ENCODE measurements around the gene ADGB.
"Not testable (repeated sequence)": the region's sequence is repeated elsewhere in the genome, so short reads cannot be mapped to it uniquely, and the experiment has no call there.

The ADGB gene

DNA sequence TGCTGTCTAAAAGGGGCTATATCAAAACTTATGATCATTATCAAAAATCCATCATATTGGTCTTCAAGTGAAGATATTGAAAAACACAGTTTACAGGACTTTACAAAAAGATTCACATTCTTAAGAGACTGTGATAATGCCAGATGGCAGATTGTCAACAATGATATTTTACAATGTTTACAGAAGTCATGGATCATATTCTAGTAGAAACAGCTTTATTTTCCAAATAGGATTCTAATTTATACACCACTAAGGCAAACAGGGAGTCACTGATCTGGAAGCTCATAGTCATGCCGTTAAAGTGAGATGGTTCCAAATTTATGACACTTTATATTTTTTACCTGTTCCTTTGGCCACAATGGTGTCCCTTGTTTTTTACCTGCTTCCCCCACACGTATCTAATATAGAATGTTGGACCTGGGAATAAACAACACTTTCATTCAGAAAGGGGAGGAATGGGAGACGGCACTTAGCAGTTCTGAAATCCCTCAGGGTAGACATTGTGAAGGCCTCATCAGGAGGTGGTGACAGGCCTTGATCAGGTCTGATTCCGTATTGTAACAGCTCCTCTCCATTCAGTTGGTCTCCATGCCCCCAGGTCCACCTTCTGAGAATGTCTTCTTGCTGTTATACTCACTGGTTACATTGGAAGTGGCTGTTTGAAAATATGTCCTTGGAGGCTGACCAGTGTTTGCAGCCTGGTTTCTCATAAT, 228.6 kb downstream of the ADGB start:
- DNase-seq = no peak

DNA sequence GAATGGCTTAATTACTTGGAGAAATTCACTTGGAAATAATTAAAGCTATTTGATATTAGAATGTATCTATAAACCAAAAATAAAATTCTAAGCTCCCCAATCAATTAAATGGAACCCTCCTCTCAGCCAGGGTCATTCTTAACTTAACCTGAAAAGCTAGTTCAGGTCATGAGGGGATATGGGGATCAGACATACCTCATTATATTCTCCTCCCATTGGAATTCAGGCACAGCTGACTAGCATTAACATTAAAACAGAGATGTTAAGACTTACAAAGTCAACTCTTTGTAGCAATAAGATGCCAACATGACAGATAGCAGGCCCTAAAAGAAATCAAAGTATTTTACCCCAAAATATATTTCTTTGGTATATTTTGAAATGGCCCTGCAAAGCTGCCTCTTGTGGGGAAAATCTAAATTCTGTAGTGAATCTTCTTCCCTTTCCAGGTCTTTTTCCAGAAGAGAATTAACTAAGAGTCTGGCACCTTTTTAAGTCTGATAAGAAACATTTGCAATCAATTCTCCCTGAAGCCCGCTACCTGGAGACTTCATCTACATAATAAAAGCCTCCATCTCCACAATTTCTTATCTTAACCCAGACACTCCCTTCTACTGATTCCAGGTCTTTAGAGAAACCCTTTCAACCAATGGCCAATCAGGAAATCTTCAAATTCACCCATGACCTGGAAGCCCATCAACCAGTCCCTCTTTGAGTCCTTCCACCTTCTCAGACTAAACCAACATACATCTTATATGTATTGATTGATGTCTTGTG, 231.2 kb downstream of the ADGB start:
- DNase-seq = no peak

DNA sequence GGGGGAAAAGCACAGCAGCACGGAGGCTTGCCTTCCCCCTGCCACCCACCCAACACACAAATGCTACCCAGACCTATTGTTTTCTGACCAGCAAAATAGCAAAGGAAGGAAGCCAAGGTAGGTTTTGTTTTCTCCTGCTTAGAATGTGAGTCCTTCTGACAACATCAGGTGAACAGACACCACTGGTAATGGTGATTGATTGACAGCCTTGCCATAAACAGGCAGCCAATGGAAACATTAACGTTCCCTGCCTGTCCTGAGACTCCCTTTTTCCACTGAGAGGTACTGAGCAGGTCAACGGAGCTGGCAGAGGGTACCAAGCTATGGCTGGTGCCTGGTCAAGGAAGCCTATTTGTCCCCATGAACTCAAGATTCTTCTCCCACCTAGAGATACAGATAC, 234.4 kb downstream of the ADGB start:
- no peak for DNase-seq

DNA sequence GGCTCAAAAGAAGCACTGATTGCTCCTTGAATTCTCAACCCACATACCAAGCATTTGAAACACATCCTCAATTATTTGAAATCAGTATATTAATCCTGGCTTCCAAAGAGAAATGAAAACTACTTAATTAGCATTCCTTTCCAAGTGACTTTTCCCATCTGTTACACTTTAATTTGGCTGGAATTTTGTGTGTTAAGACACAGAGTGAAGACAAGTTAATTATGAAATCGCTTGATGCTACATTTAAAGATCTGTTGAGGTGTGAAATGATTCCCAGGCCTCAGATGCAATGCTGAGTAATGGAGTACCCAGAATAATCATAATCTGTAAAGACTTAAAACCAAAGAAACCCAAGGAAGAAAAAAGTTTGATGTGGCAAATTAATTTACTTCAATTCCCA, 241.4 kb downstream of the ADGB start:
- DNase-seq = no peak

DNA sequence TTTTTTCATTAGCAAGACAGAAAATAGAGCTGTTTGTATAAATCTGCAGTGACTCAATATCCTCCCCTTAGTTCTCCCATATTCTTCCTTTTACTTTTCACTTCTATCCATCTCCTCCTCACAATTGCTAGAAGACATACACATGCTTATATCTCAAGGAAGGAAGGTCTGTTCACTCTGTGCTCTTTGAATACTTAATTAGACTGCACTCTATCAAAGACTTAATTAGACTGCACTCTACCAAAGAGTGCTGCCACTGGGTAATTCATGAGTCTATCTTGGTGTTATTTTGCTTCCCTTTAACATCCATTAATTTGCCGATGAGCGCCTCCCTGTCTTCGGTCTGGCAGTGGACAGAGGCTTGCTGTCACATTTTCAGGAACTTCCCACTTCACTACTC, 241.9 kb downstream of the ADGB start:
- DNase-seq = no peak

DNA sequence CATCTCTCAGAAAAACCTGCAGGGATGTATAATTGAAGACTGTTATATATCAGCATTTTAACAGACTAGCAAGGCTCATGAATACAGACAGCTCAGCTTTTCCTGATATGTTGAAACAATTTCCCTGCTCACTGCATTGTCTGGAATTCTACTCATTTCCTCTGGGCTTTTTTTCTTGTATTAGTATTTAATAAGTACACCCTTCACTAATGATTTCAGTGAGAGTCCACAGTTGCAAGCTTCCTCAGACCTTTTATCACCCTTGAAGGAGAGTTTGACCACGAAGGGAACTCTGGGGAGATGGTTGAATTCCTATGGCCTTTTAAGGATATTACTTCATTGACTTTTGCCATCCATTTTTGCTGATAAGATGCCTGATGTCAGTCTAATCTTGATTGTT, 248.7 kb downstream of the ADGB start:
- no peak for DNase-seq

DNA sequence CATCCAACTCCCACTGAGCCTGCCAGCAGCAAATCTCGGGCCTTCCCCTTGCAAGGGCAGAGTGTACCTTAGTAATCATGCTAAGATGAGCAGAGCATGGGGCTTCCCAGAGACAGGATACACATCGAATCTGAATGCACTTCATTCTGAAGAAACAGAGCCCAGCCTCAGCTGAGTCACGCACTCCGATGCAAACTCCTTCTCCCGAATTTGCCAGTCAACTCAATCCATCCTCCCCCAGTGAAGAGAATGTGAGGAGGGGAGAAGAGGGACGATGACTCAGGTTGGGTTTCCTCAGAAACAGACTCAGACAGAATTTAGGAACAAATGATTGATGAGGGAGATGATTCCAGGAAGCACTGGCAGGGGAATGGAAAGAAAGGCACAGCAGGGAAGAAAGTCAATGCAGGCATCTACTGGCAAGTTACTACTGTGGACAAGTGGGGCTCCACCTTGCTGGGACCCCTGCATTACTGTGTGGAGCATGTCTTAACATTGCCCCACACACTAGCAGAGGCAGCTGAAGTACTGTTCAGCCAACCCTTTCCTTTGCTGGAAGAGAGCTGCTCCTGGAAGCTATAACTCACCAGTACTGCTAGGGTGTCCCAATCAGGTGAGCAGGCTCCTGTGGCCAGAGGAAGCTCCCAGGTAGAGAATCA, 251.6 kb downstream of the ADGB start:
- DNase-seq = no peak

DNA sequence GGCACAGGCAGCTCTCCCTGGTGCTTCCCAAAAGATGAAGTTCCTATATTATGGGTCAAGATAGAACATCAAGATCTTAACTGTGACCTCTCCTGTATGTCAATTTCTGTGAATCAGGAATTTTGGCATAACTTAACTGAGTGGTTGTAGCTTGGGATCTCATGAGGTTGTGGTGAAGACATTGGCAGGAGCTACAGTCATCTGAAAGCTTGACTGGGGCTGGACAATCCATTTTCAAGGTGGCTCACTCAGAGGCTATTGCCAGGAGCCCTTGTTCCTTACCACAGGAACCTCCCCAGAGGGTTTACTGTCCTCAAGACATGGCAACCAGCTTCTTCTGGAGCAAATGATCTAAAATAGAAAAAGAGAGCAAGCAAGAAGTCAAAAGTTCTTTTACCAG, 252.2 kb downstream of the ADGB start:
- DNase-seq = no peak

DNA sequence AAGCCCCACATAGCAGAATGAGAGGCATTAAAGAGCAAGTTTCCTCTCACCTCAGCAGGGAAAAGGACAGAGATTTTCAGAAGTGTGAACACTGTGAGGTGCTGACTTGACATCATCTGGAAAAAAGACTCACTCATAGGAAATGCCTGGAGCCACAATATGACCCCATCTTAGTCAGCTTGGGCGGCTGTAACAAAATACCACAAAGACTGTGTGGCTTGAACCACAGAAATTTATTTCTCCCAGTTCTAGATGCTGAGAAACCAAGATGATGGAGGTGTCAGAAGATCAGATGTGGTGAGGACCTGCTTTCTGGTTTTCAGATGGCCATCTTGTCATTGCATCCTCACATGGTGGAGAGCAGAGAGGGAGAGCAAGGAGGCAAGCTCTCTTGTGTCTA, 253.1 kb downstream of the ADGB start:
- DNase-seq = no peak

DNA sequence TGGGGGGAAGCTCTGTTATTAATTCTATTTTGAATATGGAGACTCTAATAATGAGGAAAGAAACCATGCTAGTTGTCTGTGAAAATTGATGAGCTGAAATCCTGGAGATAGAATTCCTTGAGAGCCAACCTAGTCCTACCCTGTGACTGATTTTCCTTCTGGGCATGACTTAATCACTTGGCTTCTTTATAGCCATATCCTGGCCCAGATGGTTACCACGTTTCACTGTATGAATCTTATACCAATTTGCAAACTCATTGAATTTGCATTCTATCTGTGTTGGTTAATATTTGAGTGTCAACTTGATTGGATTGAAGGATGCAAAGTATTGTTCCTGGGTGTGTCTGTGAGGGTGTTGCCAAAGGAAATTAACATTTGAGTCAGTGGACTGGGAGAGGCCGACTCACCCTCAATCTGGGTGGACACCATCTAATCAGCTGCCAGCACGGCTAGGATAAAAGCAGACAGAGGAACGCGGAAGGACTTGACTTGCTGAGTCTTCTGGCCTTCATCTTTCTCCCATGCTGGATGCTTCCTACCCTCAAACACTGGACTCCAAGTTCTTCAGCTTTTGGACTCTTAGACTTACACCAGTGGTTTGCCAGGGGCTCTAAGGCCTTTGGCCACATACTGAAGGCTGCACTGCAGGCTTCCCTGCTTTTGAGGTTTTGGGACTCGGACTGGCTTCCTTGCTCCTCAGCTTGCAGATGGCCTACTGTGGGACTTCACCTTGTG, 255.9 kb downstream of the ADGB start:
- not testable (repeated sequence) for DNase-seq

DNA sequence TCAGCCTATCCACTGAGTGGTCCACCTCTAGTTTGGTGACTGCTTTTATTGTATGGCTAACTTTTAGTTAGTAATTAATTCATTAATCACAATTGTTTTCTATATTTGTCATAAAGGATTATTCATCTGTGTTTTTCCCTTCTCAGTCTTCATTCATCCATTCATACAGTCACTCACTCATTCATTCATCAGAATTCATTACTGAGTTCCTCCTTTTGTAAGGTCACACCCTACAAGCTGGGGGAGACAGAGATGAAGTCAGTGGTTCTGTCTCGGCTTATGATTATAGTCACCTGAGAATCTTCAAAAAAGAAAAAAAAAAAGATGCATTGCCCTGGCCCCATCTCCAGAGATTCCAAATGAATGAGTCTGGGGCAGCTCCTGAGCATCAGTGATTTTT, 257.1 kb downstream of the ADGB start:
- no peak for DNase-seq

DNA sequence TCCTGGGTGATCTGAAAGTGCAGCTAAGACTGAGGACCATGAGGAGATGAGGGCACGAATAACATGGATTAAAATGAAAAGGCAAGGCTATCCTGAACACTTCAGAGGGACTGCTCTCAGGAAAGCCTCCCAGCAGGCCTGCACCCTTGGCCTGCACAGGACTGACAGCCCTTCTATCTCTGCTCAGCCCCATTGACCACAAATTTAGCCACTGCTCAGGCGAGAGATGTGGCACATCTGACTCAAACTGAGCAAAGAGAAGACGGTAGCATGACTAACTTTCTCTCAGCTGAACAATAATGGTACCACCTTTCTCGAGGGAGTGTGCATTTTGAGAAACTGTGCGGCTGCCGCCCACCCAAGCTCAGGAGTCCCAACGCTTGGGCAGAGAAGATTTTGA, 257.5 kb downstream of the ADGB start:
- no peak for DNase-seq

DNA sequence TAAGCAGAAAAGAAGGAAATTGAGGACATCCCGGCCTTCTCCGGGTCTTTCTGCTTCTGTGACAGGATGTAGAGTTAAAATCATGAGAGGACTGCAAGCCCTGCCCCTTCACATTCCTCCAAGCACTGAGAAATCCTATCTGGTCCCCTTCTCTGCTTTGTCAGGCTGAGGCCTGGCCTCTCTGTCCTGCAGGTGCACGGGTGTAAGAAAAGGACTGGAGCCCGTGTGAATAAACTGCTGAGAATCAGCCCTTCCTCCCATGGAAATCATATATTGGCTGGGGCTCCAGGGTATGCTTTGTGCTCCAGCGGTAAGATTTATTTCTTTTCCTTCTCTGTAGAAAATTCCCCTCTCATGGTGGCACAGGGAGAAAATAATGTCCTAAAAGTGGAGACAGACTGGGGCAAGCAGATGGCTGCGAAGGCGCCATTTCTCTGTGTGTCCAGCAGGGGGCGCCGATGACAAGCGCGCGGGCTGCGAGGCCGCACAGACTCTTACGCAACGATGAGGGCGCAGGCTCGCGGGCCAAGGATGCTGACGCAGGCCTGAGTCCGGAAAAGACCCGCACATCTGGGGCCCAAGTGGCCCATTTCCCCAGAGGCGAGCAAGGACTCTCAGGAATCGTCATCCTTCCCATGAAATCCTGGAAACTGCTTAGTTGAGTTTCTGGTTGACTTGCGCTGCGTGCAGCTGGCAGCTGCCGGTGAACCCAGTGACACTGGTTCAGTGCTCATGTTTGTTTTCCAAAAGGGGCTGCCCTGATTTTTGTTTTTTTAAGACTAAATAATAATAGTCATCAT, 258.6 kb downstream of the ADGB start:
- DNase-seq = peak; percentile 57 to 86

DNA sequence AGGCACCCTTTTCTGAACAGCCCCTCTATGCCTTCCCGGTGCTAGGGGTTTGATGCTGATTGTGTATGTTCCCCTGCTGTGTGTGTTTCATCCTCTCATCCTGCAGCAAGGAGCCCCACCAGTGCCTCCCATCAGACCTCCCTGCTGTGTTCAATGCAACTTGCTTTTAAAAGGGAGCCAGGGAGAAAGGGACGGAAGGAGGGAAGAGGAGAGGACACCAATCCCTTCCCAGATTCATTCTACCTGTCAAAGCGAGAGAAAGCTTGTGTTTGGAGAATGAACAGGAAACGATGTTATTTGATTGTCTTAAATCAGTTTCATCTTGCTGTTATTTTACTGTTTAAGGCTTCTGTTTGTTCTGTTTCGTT, 259.2 kb downstream of the ADGB start:
- DNase-seq = no peak

DNA sequence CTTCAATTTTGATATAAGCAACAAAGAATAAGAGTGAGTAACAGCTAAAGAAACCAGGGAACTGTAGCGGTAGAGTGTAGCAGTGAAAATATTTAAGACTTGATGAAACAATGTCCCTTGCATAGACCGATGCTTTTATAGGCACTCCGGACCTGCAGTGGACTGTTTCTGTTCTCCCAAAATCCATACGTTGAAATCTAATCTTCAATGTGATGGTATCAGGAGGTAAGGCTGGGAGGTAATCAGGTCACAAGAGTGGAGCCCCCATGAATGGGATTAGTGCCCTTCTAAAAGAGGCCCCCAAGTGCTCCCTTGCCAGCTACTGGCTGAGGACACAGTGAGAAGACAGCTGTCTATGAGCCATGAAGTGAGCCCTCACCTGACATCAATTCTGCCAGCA, 260.4 kb downstream of the ADGB start:
- DNase-seq = no peak

DNA sequence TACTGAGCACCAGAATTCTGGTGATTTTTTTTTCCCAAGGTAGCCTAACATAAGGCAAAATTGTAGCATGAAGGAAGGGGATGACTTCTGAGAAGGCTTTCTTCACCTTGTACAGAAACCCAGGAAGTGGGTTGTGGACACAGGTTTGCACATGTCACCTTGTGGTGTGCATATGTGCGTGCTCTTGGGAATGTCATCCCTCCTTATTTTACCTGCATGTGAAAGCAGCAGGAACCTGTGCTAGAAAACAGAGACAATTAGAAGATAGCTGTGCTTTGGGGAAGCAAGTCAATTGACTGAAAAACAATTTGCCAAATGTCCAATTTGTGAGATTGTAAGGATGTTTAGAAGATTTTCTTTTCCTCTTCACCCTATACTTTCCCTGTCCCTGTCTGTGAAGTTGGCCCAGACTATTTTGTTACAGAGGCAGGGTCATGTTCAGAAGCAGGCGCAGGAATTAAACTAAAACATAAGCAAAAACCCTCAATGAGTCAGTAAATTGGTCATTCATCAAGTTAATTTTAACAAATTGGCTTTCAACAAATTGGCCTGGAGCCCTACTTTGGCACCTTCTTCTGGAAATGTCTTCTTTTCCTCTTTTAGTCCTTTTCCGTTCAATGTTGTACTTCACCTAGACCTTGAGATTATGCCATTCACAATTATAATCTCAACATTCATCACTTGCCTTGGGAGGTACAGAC, 261.2 kb downstream of the ADGB start:
- no peak for DNase-seq

DNA sequence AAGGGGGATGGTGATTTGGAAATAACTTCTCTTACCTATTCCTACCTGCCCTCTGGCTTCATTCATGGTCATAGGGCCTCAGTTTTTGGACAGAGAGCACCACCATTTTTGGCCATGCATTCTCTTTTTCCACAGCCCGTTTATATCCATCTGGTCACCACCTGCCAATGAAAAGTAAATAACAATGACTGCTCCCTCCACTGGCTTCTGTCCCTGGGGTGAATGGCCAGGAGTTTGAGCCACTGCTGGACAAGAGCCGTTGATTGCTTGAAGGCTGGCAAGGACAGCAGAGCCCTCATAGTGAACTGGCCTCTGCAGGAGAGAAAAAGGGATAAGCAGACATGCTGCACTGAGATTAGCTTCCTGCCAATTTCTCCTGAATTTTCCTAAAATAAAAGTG, 261.8 kb downstream of the ADGB start:
- no peak for DNase-seq

DNA sequence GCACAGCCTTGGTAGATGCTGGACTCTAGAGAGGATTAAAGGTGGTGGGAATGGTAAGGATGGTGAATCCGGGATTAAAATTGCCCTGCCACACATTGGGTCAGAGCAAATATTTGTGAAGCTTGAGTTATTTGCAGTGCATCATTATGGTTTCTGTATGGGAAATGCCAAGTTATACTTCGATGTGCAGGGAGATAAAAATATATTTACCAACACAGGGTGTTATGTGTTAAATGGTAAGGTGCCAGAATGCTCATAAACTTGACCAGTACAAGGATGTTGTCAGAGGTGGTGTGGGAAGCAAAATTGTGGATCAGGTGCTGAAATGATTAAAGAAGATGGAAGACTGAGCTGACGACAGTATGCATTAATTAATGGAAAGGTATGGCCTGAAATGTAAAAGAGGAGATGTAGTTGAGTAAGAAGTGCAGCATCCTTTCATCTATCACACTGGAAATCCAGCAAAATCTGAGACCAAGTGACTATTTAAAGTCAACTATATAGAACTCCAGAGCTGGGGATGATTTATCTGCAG, 262.3 kb downstream of the ADGB start:
- DNase-seq = no peak

DNA sequence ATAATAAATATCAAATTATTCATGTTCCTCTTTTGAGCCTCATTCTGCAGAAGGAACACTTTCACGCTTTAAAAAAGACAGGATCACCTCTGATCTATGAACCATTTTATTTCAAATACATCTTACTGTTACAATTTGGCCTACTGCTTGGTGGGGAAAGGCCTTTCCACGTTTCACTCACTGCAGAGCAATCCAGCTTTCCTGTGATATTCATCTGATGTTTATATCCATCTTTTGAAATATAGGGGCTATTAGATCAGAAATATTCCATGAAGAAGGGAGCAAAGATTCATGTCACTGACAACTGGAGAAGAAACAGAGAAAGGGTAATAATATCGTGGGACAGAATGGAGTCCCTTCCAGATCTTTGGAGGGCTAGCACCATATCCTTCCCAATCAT, 262.9 kb downstream of the ADGB start:
- no peak for DNase-seq

DNA sequence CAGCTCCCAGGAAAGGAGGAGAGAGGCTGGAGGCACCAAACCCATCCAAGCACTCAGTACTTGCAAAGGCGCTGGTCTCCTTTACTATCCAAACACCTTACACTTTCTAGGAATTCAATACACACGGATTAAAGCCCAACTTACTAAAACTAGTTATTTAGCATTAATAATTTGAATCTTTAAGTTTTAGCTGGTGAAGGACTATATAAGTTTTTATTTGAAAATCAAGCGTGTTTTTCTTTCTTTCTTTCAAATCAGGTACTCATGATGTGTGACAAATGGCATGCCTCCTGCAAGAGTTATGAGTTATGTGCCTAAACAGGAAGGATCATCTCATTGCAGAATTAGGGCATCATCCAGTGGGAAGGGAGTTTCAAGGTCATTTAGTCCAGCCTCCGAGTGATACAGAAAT, 263.7 kb downstream of the ADGB start:
- peak in 1 of 2 donors; percentile 29 for DNase-seq

DNA sequence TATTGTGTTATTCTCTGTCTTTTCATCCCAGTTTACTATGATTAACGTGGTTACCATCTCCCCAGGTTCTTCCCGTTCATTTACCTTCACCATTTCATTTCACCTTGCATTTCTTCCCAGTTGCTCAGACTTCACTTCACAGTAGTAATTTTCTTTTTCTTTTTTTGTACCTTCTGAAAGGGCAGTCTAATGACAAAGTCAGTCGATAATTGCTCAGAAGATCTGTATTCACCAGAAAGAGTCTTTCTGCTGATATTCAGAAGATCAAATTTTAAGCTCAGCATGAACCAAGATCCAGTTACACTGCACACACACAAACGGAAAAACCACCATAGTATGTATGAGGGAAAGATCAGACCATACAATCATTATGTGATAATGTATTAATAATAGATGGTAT, 265.5 kb downstream of the ADGB start:
- no peak for DNase-seq

DNA sequence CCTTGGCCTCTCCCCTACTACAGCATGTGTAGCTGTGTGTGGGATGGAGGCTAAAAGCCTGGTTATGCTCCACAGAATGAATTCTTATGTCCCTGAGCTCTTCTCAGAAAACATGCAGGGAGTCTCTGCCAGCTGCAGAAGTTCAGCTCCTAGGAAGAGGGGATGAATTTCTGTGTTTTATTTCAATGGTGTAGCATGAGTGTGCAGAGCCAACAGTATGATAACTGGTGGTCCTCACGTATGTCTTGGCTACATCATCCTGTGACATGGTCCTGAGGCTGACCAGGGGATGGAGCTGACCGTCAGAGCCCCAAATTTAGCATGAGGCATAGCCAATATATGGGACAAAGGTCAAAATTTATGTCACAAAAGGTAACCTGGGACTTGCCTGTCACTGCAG, 266.1 kb downstream of the ADGB start:
- DNase-seq = no peak

All from inflammatory macrophage treated with lipopolysaccharide for 1 hour (primary cell).